DMS79 (cell line): ENCODE measurements around the gene SKI.

Experiments
- DNase-seq: peaks from one replicate; lab custom pipeline; 2025; lab: John Stamatoyannopoulos, UW

Gene SKI

GRCh38 chr1:2194319-2194897 lies 33.7 kb upstream of the SKI start, which contains the start of gene FAAP20:
Gene FAAP20, minus strand, starts transcription at chr1:2194772. Its CDS starts 23 bp downstream, at chr1:2194749.
- DNase-seq = peak; percentile 49

GRCh38 chr1:2194898-2195673 lies 33.0 kb upstream of the SKI start:
- DNase-seq = peak; percentile 83

DNA sequence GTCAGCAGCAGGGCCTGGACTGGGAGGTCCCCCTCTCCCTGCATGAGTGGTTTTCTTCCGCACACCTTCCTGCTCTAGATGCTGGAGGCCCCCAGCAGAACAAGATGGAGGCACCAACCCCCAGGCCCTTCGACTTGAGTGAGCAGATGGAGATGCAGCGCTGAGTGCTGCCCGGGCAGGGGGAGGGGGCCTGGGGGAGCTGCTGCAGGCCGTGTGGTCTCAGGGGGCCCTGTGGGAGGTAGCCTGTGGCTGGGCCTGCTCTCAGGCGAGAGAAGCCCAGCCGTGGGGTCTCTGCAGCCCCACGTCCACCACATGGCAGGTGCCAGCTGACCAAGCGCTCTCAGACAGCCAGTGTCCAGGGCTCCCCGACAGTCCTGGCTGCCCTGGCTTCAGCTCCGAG lies 32.3 kb upstream of the SKI start:
- no peak for DNase-seq

- no peak for DNase-seq
These were observed 31.0 kb upstream of the SKI start for GRCh38 chr1:2196901-2197638.

- no peak for DNase-seq
These were observed 30.4 kb upstream of the SKI start for GRCh38 chr1:2197707-2198165.

GRCh38 chr1:2198571-2198970 lies 29.5 kb upstream of the SKI start:
- no peak for DNase-seq

- DNase-seq = no peak
These were observed 28.9 kb upstream of the SKI start for GRCh38 chr1:2199042-2199810.

GRCh38 chr1:2200308-2200943 lies 27.7 kb upstream of the SKI start:
- DNase-seq = no peak

DNA sequence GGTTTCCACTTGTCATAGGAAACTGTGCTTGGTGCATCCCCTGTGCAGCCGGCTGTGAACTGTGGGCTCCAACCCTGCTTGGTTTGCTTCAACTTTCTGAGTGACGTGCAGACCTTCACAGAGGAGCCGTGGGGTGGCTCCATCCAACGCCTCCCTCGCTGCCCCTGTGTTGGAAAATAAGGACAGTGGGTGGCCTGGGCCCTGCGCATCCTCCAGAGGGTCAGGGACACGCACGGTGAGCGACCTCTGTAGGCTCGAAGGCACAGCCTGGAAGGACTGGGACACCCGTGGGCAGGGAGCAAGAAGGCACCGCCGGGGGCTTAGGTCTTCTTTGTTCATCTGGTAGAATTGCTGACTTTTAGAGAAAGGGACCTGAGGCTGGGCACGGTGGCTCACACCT lies 27.1 kb upstream of the SKI start:
- DNase-seq = no peak

DNA sequence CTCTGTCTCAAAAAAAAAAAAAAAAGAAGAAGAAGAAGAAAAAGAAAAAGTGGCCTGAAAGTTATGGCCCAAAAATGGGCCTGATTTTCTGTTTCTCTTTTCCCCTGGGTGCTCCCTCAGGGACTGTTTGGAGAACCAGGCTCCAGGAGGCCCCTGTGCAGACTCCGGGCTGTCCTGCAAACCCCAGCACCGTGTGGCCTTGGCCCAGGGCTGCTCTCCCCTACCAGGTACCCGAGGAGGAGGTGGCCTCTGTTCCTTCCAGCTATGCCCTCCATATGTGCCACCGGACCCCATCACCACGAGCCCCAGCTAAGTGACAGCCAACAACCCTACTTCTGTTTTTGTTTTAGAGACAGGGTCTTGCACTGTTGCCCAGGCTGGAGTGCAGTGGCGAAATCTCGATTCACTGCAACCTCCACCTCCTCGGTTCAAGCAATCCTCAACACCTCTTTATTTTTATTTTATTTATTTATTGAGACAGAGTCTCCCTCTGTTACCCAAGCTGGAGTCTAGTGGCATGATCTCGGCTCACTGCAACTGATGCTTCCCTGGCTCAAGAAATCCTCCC lies 26.0 kb upstream of the SKI start:
- DNase-seq = no peak

DNA sequence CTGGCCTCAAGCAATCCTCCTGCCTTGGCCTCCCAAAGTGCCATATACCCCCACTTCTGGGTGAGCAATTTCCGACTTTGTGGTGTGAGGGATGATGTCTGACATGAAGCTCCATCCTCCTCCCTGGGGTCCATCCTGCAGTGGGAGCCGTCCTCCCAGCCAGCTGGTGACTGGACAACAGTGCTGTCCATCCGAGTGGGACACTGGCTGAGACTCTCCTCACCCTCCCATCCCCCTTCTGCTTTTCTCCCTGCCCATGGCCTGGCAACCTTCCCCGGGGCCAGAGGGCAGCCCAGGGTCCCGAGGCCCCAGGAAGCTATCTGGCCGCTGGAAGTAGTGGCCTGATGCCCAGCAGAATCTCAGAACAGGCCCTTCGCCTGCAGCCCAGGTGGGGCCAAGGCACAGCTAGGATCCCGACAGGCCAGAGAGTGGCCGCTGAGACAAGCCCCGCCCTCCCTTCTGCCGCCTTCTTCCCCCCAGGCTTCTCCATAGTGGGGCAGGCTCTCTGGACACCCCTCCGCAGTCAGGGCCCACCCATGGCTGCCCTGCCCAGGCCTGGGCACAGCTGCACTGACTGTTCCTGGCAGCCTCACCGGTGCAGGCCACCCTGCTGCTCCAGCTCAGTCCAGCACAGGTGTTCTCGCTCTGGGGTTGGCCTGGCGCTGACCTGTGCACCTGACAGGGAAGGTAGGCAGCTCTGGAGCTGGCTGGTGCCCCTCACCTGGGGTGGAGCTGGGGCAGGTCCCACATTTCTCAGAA lies 25.1 kb upstream of the SKI start:
- no peak for DNase-seq

DNA sequence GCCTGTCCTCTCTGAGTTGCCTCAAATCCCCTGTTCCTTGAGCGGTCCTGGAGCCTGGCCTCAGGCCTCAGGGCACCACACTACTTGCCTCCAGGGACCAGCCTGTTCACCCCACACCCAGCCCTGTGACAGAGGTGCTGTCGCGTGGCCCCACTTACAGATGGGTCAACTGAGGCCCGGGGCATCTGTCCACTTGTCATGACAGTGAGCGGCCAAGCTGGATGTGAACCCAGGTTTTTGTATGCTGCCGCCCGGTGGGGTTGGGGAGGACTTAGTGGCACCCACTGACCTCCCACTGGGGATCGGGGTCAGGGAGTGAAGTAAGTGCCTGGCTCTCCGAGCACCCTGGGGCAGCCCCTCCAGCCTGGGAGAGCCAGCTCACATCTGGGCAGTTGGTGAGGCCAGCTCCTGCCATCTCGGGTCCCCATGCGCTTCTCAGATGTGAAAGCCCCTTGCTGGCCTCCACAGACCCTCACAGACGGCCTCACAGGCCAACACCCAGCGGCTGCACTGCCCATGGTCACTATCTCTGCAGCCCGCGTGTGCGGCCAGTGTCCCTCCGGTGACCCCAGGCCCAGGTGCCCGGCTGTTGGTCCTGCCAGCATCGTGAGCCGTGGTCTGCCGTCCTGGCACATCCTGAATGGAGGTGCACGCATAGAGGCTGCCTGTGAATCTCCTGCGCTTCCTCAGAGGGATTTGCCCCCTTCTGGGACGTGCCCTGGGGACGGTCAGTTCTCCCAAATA lies 24.3 kb upstream of the SKI start:
- no peak for DNase-seq

DNA sequence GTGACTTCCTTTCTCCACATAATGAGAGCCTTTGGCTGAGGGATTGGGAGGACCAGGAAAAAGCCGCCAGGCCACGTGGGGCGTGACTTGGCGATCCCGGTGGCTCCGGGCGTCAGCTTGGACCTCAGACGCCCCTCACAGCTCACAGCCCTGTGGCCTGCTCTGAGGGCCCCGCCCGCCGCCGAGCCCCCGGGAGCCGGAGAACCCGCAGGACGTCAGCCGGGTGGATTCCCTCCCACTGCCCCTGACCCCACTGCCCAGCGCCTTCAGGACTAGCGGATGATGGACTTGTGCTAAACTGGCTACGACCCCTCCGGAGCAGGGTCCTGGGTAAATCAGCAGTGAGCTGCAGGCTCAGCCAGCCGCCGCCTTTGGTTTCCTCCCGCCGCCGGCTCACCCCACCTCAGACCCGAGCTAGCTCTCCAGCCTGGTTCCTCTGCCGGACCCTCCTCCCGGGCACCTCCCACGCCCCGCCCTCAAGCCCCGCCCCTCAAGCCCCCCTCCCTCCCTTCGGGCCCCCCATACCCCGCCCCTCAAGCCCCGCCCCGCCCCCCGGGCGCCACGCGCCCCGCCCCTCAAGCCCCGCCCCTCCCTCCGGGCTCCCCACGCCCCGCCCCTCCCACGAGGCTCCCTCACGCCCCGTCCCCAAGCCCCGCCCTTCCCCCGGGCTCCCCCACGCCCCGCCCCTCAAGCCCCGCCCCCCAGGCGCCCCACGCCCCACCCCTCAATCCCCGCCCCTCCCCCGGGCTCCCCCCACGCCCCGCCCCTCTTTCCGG lies 23.5 kb upstream of the SKI start:
- no peak for DNase-seq

DNA sequence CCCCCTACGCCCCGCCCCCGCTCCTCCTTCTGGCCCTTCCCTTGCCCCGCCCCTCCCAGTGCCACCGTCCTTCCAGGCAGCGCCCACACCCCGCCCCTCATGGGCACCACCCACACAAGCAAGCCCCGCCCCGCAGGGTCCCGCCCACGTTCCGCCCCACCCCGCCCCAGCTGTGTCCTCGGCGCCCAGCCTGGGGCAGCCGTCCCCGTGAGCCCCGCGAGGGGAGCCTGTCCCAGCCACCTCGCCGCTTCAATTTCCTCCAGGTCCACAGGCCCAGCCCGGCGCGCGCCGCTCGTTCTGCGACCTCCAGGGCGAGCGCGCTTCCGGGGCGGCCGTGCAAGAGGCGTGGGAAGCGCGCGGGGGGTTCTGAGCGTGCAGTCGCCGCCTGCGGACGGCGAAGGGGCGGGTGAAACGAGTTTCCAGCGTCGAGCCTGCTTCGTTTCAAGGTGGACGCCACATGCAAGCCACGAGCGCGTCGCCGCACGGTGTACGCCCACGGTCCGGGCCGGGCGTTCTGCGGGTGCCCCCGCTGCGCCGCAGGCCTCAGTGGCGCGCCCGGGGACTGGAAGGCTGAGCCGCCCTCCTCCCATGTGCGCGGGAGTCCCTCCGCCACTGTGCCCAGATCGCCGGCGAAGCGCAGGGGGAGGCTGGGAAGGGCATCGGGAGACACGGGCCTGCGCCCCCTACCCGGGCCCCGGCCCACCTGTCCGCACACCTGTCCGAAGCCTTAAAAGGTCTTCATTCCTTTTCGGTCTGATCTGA lies 22.7 kb upstream of the SKI start:
- no peak for DNase-seq

GRCh38 chr1:2206813-2207487 lies 21.2 kb upstream of the SKI start:
- no peak for DNase-seq

DNA sequence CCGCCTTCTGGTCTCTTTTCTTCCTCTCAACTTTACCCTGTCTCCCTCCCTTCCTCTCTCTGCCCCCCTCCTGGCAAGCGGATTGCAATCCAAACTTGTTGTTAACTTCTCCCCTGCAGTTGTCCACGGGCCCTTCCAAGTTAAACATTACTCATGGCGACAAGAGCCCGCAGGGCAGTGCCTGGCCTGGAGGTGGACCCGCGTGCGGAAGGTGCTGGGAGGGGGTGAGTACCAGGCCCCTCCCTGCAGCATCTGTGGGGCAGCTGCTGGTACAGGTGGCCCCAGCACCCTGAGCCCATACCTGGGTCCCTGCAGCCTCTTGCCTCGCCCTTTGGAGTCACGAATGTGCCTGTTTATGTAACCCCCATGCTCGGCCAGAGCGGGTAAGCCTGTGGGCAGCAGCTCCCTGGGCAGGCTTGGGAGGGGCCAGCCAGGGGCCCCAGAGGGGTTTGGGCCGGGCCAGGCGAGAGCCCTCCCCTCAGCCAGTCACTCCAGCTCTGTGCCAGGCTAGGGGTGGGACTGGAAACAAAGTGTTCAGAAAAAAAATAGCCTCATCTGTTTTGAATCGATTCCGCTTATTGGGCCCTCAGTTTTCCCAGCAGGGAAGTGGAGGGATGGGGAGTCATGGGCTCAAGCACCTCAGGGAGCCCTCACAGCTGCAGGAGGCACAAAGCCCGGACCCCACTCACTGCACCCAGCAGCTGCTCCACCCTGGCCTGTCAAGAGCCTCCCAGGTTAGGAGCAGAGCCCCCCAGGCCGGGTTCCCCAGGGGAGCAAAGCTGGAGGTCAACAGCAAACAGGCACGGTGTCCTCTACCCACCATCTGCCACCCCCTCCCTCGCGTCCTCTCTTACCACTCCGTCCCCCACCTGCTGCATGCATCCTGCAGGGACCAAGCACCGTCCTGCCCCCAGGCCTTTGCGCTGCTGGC lies 19.5 kb upstream of the SKI start:
- no peak for DNase-seq
